Astrocyte of the cerebellum (primary cell): ENCODE data around the gene SULT2B1.
"Not testable (repeated sequence)": the region's sequence is repeated elsewhere in the genome, so short reads cannot be mapped to it uniquely, and the experiment has no call there.

Experiments
- DNase-seq: peaks from one replicate; pipeline ENCODE4 v3.0.0-alpha.2; 2011; ENCODE audit warnings: low read depth
- H3K4me3 ChIP-seq: 2 replicates; pipeline ENCODE4 v1.5.1; 2011; ENCODE audit warnings: mild to moderate bottlenecking, low read depth, low read length, moderate library complexity
- in situ Hi-C: cut with HindIII; loops from 2 replicates; pipeline ENCODE4 v1.10.0; 2017; ENCODE audit warnings: low sequenced_read_pairs
- TF ChIP-seq, protein P1 (sequence below): IDR thresholded peaks from 2 replicates; pipeline ENCODE4 v1.5.1; 2012; ENCODE audit warnings: low read length, low read depth, moderate library complexity, mild to moderate bottlenecking; ENCODE audit errors: missing control alignments

SULT2B1 gene

DNA sequence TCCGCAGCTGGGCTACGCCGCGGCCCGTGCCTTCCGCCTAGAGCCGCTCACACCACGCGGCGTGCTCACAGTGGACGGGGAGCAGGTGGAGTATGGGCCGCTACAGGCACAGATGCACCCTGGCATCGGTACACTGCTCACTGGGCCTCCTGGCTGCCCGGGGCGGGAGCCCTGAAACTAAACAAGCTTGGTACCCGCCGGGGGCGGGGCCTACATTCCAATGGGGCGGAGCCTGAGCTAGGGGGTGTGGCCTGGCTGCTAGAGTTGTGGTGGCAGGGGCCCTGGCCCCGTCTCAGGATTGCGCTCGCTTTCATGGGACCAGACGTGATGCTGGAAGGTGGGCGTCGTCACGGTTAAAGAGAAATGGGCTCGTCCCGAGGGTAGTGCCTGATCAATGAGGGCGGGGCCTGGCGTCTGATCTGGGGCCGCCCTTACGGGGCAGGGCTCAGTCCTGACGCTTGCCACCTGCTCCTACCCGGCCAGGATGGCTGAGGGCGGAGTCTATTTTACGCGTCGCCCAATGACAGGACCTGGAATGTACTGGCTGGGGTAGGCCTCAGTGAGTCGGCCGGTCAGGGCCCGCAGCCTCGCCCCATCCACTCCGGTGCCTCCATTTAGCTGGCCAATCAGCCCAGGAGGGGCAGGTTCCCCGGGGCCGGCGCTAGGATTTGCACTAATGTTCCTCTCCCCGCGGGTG lies 77.8 kb downstream of the SULT2B1 start:
- no peak for DNase-seq
- TF ChIP-seq, protein P1, sequence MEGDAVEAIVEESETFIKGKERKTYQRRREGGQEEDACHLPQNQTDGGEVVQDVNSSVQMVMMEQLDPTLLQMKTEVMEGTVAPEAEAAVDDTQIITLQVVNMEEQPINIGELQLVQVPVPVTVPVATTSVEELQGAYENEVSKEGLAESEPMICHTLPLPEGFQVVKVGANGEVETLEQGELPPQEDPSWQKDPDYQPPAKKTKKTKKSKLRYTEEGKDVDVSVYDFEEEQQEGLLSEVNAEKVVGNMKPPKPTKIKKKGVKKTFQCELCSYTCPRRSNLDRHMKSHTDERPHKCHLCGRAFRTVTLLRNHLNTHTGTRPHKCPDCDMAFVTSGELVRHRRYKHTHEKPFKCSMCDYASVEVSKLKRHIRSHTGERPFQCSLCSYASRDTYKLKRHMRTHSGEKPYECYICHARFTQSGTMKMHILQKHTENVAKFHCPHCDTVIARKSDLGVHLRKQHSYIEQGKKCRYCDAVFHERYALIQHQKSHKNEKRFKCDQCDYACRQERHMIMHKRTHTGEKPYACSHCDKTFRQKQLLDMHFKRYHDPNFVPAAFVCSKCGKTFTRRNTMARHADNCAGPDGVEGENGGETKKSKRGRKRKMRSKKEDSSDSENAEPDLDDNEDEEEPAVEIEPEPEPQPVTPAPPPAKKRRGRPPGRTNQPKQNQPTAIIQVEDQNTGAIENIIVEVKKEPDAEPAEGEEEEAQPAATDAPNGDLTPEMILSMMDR, result no peak
- in situ Hi-C loops, result no loop called here
- no peak overlapping the region for H3K4me3 ChIP-seq

- H3K4me3 ChIP-seq, result no peak overlapping the region
- in situ Hi-C loops, result no loop called here
- DNase-seq, result no peak
- TF ChIP-seq, protein P1, result peak; percentile 21
Measured at GRCh38 chr19:48630296-48631063, 78.5 kb downstream of the SULT2B1 start.

DNA sequence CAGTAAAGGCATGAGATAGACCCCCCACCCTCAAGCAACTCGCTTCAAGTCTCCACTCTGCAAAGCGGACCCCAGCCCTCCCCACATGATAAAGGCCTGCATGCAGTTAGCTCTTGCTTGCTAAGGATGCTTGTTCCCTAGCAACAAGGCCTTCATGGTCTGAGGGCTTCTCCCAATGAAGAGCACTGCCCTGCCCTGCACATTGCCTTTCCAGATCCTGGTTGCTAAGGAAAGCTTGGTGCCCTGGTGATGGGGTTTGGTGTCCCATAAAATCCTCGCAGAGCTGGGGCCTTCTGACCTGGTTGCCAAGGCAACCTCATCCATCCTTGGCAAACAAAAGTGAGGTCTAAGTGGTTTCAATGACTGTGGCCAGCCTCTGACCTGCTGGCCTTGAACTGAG lies 79.3 kb downstream of the SULT2B1 start:
- DNase-seq, result no peak

DNA sequence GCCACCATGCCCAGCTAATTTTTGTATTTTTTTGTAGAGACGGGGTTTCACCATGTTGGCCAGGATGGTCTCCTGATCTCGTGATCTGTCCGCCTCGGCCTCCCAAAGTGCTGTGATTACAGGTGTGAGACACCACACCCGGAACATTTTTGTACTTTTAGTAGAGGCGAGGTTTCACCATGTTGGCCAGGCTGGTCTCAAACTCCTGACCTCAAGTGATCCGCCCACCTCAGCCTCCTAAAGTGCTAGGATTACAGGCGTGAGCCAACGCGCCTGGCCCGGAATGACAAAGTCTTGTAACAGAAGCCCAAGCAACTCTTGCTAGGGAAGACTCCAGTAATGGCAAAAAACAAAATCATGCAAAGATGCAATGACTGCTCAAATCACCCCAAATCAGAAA lies 80.3 kb downstream of the SULT2B1 start:
- in situ Hi-C loops, DNase-seq, H3K4me3 ChIP-seq: not testable (repeated sequence)

More for the DNA sequence above, 79.3 kb downstream of the SULT2B1 start:
- in situ Hi-C loops, result no loop called here
- no peak overlapping the region for H3K4me3 ChIP-seq
- TF ChIP-seq, protein P1, result no peak

- no peak overlapping the region for H3K4me3 ChIP-seq
- TF ChIP-seq, protein P1, result no peak
- DNase-seq, result no peak
- in situ Hi-C loops, result no loop called here
Measured at GRCh38 chr19:48632692-48633147, 80.7 kb downstream of the SULT2B1 start.

DNA sequence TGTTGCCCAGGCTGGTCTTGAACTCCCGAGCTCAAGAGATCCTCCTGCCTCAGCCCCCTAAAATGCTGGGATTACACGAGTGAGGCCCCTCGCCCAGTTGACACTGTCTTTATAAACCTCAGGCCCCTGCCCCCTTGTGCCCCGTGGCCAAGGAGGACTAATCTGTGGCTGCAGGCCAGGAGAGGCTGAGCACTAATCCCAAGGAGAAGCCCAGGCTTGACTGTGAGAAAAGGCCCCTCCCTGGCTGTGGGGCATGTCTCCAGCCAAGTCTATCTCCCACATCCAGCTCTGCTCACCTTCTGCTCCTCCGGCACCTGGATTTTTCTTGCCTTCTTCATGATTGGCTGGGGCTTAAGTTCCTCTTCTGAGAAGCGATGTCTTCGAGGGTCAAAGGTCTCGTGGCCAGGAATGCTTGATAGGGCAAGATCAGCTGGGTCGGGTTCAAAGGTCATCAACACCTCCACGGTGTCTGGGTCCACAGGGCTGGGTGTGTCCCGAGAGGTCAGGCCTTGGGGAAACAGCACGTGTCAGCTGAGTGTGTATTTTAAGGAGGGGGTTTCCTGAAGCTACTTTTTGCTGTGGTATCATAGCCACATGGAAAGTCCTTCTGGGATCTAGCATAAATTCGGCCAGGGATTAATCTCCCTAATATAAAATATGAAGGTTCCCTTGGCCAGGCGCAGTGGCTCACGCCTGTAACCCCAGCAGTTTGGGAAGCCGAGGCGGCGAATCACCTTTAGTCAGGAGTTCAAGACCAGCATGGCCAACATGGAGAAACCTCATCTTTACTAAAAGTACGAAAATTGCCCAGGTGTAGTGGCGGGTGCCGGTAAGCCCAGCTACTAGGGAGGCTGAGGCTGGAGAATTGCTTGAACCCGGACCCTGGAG lies 81.4 kb downstream of the SULT2B1 start:
- in situ Hi-C loops, result no loop called here
- TF ChIP-seq, protein P1, result no peak
- no peak overlapping the region for H3K4me3 ChIP-seq
- no peak for DNase-seq
